HEK293 (cell line): ENCODE results near the gene KXD1.

ENCODE experiments used
- KLF1 ChIP-seq: fragments of 450-650 bp; formaldehyde crosslinking; IDR thresholded peaks from 2 replicates; pipeline ENCODE4 v1.5.1; 2016; ENCODE audit warnings: missing biosample characterization, missing genetic modification characterization
- SP2 ChIP-seq: fragments of 450-650 bp; formaldehyde crosslinking; IDR thresholded peaks from 2 replicates; pipeline ENCODE4 v1.5.1; 2016; ENCODE audit warnings: missing biosample characterization, missing genetic modification characterization
- ZBTB20 ChIP-seq: fragments of 450-650 bp; formaldehyde crosslinking; IDR thresholded peaks from 2 replicates; pipeline ENCODE4 v1.5.1; 2016; ENCODE audit warnings: missing biosample characterization, missing genetic modification characterization
- ZBTB7A ChIP-seq: fragments of 450-650 bp; formaldehyde crosslinking; IDR thresholded peaks from 2 replicates; pipeline ENCODE4 v1.5.1; 2016; ENCODE audit warnings: low read depth, missing biosample characterization, missing genetic modification characterization
- ZNF354C ChIP-seq: fragments of 450-650 bp; formaldehyde crosslinking; IDR thresholded peaks from 2 replicates; pipeline ENCODE4 v1.5.1; 2016; ENCODE audit warnings: missing biosample characterization, missing genetic modification characterization, low read depth, borderline replicate concordance
- TF ChIP-seq, protein P1 (sequence below): fragments of 450-650 bp; formaldehyde crosslinking; IDR thresholded peaks from 2 replicates; pipeline ENCODE4 v1.5.1; 2016; ENCODE audit warnings: missing biosample characterization, missing genetic modification characterization, low read depth
- TF ChIP-seq, protein P2 (sequence below): fragments of 450-650 bp; formaldehyde crosslinking; IDR thresholded peaks from 2 replicates; pipeline ENCODE4 v1.5.1; 2016; ENCODE audit warnings: missing biosample characterization, missing genetic modification characterization

- TF ChIP-seq SP2 (tag by site-specific recombination) (no peak), ZNF354C (tag by site-specific recombination) (no peak), ZBTB7A (tag by site-specific recombination) (no peak), KLF1 (tag by site-specific recombination) (no peak), ZBTB20 (no peak)
- TF ChIP-seq, protein P1, sequence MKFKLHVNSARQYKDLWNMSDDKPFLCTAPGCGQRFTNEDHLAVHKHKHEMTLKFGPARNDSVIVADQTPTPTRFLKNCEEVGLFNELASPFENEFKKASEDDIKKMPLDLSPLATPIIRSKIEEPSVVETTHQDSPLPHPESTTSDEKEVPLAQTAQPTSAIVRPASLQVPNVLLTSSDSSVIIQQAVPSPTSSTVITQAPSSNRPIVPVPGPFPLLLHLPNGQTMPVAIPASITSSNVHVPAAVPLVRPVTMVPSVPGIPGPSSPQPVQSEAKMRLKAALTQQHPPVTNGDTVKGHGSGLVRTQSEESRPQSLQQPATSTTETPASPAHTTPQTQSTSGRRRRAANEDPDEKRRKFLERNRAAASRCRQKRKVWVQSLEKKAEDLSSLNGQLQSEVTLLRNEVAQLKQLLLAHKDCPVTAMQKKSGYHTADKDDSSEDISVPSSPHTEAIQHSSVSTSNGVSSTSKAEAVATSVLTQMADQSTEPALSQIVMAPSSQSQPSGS = no peak
- TF ChIP-seq, protein P2, sequence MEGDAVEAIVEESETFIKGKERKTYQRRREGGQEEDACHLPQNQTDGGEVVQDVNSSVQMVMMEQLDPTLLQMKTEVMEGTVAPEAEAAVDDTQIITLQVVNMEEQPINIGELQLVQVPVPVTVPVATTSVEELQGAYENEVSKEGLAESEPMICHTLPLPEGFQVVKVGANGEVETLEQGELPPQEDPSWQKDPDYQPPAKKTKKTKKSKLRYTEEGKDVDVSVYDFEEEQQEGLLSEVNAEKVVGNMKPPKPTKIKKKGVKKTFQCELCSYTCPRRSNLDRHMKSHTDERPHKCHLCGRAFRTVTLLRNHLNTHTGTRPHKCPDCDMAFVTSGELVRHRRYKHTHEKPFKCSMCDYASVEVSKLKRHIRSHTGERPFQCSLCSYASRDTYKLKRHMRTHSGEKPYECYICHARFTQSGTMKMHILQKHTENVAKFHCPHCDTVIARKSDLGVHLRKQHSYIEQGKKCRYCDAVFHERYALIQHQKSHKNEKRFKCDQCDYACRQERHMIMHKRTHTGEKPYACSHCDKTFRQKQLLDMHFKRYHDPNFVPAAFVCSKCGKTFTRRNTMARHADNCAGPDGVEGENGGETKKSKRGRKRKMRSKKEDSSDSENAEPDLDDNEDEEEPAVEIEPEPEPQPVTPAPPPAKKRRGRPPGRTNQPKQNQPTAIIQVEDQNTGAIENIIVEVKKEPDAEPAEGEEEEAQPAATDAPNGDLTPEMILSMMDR (tag by site-specific recombination) = no peak
Observed at GRCh38 chr19:18604820-18605159, 47.1 kb downstream of the KXD1 start.
